ENCODE results near the gene TUBGCP3.

DNA sequence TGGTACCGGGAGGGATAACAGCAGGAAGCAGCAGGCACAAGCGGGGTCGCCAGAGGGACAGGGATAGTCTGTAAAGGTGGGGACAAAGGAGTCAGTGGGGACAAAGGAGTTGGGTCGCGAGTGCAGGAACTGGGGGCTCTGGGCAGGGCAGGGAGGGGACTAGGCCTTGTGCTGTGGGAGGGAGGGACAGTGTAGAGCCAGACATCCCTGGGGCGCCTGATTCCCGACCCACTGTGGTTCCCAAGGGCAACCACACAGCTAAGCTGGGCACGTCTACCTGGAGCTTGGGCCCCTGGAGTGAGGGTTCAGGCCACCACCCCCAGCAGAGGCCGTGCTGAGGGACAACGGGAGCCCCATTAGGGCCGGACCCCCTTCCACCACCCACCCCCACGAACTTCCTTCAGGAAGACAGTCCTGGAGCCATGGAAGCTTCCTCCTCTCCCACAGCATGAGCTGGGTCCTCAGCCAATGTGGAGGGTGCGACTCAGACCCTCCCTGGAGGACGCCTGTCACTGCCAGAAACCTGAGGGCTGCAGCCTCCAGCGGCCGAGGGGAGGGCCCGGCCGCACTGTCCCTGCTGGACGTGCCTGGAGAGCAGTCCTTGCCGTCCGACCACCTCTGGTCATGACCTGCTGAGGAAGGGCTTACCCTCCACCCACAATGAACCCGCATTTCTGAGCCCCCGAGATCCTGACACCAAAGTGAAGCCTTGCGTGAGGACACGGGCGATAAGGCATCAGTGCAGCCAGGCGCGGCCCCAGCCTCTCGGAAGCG, 133.9 kb downstream of the TUBGCP3 start:
- no peak for TF ChIP-seq EZH2 (IDR thresholded peaks at IDR 0.05; ENCODE audit: low read depth)
- TF ChIP-seq, protein P1, sequence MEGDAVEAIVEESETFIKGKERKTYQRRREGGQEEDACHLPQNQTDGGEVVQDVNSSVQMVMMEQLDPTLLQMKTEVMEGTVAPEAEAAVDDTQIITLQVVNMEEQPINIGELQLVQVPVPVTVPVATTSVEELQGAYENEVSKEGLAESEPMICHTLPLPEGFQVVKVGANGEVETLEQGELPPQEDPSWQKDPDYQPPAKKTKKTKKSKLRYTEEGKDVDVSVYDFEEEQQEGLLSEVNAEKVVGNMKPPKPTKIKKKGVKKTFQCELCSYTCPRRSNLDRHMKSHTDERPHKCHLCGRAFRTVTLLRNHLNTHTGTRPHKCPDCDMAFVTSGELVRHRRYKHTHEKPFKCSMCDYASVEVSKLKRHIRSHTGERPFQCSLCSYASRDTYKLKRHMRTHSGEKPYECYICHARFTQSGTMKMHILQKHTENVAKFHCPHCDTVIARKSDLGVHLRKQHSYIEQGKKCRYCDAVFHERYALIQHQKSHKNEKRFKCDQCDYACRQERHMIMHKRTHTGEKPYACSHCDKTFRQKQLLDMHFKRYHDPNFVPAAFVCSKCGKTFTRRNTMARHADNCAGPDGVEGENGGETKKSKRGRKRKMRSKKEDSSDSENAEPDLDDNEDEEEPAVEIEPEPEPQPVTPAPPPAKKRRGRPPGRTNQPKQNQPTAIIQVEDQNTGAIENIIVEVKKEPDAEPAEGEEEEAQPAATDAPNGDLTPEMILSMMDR (conservative IDR thresholded peaks at IDR 0.05): no peak

Measured in PC-9 (cell line).